Fibroblast of lung (primary cell): ENCODE results near the gene DRG2.

ENCODE experiments used
- EZH2 ChIP-seq: IDR thresholded peaks from 2 replicates; pipeline ENCODE4 v1.5.1; 2012; ENCODE audit warnings: low read length, control low read depth, mild to moderate bottlenecking; ENCODE audit errors: missing control alignments
- TF ChIP-seq, protein P1 (sequence below), 2 donors: IDR thresholded peaks in 1 of 2; conservative IDR thresholded peaks in 1 of 2; 1 replicate in 1 of 2; 2 replicates in 1 of 2; pipeline ENCODE4 v1.5.1; 2011 to 2012; ENCODE audit warnings: low read length in 2 of 2, control low read depth in 1 of 2, inconsistent platforms in 1 of 2, low read depth in 1 of 2, mild to moderate bottlenecking in 1 of 2

DNA sequence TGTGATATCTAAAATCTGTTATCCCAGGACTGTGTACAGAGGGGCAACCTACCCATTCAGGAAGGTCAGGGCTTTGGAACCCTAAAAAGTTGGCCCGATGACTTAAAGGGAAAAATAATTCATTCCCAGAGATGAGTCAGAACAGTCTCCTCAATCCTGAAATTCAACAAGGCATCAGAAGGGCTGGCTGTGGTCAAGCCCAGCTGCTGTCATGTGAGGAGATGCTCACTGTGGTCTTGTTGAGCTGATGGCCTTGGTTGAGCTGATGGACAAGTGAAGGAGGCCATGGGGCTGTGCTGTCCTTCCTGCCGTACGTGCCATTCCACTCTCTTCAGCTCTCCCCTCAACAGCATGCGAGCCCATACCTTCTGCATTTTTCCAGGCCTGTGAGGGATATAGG is 20.9 kb upstream of the DRG2 start:
- TF ChIP-seq, protein P1, sequence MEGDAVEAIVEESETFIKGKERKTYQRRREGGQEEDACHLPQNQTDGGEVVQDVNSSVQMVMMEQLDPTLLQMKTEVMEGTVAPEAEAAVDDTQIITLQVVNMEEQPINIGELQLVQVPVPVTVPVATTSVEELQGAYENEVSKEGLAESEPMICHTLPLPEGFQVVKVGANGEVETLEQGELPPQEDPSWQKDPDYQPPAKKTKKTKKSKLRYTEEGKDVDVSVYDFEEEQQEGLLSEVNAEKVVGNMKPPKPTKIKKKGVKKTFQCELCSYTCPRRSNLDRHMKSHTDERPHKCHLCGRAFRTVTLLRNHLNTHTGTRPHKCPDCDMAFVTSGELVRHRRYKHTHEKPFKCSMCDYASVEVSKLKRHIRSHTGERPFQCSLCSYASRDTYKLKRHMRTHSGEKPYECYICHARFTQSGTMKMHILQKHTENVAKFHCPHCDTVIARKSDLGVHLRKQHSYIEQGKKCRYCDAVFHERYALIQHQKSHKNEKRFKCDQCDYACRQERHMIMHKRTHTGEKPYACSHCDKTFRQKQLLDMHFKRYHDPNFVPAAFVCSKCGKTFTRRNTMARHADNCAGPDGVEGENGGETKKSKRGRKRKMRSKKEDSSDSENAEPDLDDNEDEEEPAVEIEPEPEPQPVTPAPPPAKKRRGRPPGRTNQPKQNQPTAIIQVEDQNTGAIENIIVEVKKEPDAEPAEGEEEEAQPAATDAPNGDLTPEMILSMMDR (conservative IDR thresholded peaks at IDR 0.05 in 1 of 2, IDR thresholded peaks at IDR 0.05 in 1 of 2; ENCODE audit: low read depth in 1 of 2, low read length in 2 of 2): no peak
- TF ChIP-seq EZH2: no peak
